Measurements from ENCODE around the gene CSDE1. TPM values are rescaled to one million over a fixed set of nuclear protein-coding genes. Genes with fewer than 3 reads are reported as not detected.
"Not testable (repeated sequence)": the region's sequence is repeated elsewhere in the genome, so short reads cannot be mapped to it uniquely, and the experiment has no call there.

Gene CSDE1
- total and polyA plus RNA-seq, 10 donors, result 102 to 1,126 (median 426) TPM

GRCh38 chr1:114756949-114757454 is 782 bp downstream of the CSDE1 start:
- no peaks in the 10 kb centered on the region for H3K36me3 ChIP-seq
- TF ChIP-seq CTCF (IDR thresholded peaks at IDR 0.05 in 8 of 11, conservative IDR thresholded peaks at IDR 0.05 in 3 of 11), result no peak
- no peak for TF ChIP-seq POLR2AphosphoS5 (IDR thresholded peaks at IDR 0.05)
- no peak for TF ChIP-seq POLR2A (IDR thresholded peaks at IDR 0.05)
- WGBS, 5 donors, result 1 to 2% (median 1%) methylated on average over 14 to 17 of the region's 17 CpGs
- DNase-seq, result peak; percentile 87
- H3K4me3 ChIP-seq, result peak overlapping the region; percentile 61 to 84 (median 80)
- no peaks in the 10 kb centered on the region for H3K9me3 ChIP-seq
- intact Hi-C loops (cut with DNase I; ENCODE audit: low total_unique reads), result loop anchor here (5.0 kb wide), 1 partner anchor 40 kb away; the partner anchor contains the start of gene NRAS
- H3K4me1 ChIP-seq, result peaks cover 48 to 60% (median 57%) of the 10 kb centered on the region in 6 donors
- H3K27me3 ChIP-seq (replicated peaks in 1 of 7), result no peaks in the 10 kb centered on the region
- H3K27ac ChIP-seq, result peak overlapping the region; percentile 98 to 100 (median 100)

- peak overlapping the region; percentile 61 to 84 (median 80) for H3K4me3 ChIP-seq
- WGBS, 5 donors, result 24 to 31% (median 27%) methylated on average over 14 of the region's 14 CpGs
- no peaks in the 10 kb centered on the region for H3K9me3 ChIP-seq
- H3K27ac ChIP-seq, result peak overlapping the region in 7 of 8 donors; percentile 98 to 100 (median 100)
- intact Hi-C loops (cut with DNase I; ENCODE audit: low total_unique reads), result loop anchor here (5.0 kb wide), 1 partner anchor 39 kb away; the partner anchor contains the start of gene NRAS
- peaks cover 55 to 68% (median 65%) of the 10 kb centered on the region in 6 donors for H3K4me1 ChIP-seq
- no peak for DNase-seq
- H3K36me3 ChIP-seq, result no peaks in the 10 kb centered on the region
- H3K27me3 ChIP-seq (replicated peaks in 1 of 7), result no peaks in the 10 kb centered on the region
- TF ChIP-seq POLR2AphosphoS5 (IDR thresholded peaks at IDR 0.05) (no peak), POLR2A (IDR thresholded peaks at IDR 0.05) (no peak), CTCF (IDR thresholded peaks at IDR 0.05 in 8 of 11, conservative IDR thresholded peaks at IDR 0.05 in 3 of 11) (no peak)
Measured at GRCh38 chr1:114756009-114756892, 1.5 kb downstream of the CSDE1 start.

- intact Hi-C loops (cut with DNase I; ENCODE audit: low total_unique reads), result loop anchor here (5.0 kb wide), 1 partner anchor 38 kb away; the partner anchor contains the start of gene NRAS
Measured at GRCh38 chr1:114755006-114755931, 2.5 kb downstream of the CSDE1 start.

GRCh38 chr1:114753702-114754101 is 4.1 kb downstream of the CSDE1 start:
- Histone ChIP-seq H3K27ac (peak overlapping the region in 1 of 8 donors; percentile 53), H3K4me3 (peak overlapping the region in 3 of 8 donors; percentile 2 to 12 (median 12)), H3K4me1 (peaks cover 67 to 92% (median 89%) of the 10 kb centered on the region in 6 donors), H3K36me3 (peaks cover 0 to 22% (median 11%) of the 10 kb centered on the region in 6 donors)
- DNase-seq; H3K27me3 ChIP-seq (replicated peaks in 1 of 7); intact Hi-C loops (cut with DNase I; ENCODE audit: low total_unique reads); H3K9me3 ChIP-seq: not testable (repeated sequence)
- 71 to 88% (median 83%) methylated on average over 6 of the region's 6 CpGs for WGBS, 5 donors

More at GRCh38 chr1:114755006-114755931, 2.5 kb downstream of the CSDE1 start:
- peak overlapping the region in 7 of 8 donors; percentile 2 to 100 (median 98) for H3K27ac ChIP-seq
- peak overlapping the region in 6 of 8 donors; percentile 0 to 84 (median 67) for H3K4me3 ChIP-seq
- peaks cover 0 to 6% (median 0%) of the 10 kb centered on the region in 6 donors for H3K36me3 ChIP-seq
- H3K4me1 ChIP-seq, result peaks cover 62 to 77% (median 74%) of the 10 kb centered on the region in 6 donors
- no peak for DNase-seq
- H3K9me3 ChIP-seq, result no peaks in the 10 kb centered on the region
- H3K27me3 ChIP-seq (replicated peaks in 1 of 7), result no peaks in the 10 kb centered on the region
- WGBS, 5 donors, result 46 to 69% (median 53%) methylated on average over 7 of the region's 7 CpGs
- no peak for TF ChIP-seq CTCF (IDR thresholded peaks at IDR 0.05 in 8 of 11, conservative IDR thresholded peaks at IDR 0.05 in 3 of 11)
- TF ChIP-seq POLR2A (IDR thresholded peaks at IDR 0.05), result no peak
- TF ChIP-seq POLR2AphosphoS5 (IDR thresholded peaks at IDR 0.05), result no peak

All from spleen (tissue), 11 donors.